GM18505 (cell line): ENCODE results near the gene BAZ1B.
"Not testable (repeated sequence)": the region's sequence is repeated elsewhere in the genome, so short reads cannot be mapped to it uniquely, and the experiment has no call there.

ENCODE experiments used
- ATAC-seq: cut with Tn5 transposase; IDR thresholded peaks from one replicate; pipeline ENCODE4 v1.9.1; 2021; ENCODE audit not compliant: unreplicated experiment
- POLR2A ChIP-seq: IDR thresholded peaks from 4 replicates; pipeline ENCODE4 v1.6.1; 2011; ENCODE audit warnings: borderline replicate concordance; ENCODE audit not compliant: insufficient read depth, insufficient read length; ENCODE audit errors: extremely low read depth

Gene BAZ1B

DNA sequence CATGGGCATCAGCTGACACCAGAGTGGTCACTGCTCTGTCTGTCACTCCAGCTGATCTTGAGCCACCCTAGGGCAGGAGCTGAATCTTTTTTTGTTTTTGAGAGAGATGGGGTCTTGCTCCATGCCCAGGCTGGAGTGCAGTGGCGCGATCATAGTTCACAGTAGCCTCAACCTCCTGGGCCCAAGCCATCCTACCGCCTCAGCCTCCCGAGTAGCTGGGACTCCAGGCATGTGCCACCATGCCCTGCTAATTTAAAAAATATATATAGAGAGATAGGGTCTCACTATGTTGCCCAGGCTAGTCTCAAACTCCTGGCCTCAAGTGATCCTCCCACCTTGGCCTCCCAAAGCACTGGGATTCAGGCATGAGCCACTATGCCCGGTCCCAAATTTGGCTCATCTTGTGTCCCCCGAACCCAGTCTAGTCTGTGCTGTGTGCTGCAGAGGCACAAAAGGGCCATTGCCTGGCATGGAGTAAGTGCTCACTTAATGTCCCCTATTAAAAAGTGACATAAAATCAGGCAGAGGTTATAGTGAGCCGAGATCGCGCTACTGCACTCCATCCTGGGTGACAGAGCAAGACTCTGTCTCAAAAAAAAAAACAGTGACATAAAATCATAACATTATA is 96.6 kb downstream of the BAZ1B start:
- ATAC-seq, result no peak
- no peak for TF ChIP-seq POLR2A

DNA sequence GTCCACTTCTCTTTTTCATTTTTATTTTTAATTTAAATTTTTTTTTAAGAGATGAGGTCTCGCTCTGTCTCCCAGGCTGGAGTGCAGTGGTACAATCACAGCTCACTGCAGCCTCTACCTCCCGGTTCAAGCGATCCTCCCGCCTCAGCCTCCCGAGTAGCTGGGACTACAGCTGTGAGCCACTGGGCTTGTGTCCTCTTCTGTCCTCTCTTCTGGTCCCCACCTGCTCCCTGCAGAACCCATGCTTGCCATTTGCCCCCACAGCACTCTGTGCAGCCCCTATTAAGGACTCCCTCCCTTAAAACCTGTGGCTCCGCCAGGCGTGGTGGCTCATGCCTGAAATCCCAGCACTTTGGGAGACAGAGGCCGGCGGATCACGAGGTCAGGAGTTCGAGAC is 97.6 kb downstream of the BAZ1B start:
- TF ChIP-seq POLR2A, result no peak
- no peak for ATAC-seq

DNA sequence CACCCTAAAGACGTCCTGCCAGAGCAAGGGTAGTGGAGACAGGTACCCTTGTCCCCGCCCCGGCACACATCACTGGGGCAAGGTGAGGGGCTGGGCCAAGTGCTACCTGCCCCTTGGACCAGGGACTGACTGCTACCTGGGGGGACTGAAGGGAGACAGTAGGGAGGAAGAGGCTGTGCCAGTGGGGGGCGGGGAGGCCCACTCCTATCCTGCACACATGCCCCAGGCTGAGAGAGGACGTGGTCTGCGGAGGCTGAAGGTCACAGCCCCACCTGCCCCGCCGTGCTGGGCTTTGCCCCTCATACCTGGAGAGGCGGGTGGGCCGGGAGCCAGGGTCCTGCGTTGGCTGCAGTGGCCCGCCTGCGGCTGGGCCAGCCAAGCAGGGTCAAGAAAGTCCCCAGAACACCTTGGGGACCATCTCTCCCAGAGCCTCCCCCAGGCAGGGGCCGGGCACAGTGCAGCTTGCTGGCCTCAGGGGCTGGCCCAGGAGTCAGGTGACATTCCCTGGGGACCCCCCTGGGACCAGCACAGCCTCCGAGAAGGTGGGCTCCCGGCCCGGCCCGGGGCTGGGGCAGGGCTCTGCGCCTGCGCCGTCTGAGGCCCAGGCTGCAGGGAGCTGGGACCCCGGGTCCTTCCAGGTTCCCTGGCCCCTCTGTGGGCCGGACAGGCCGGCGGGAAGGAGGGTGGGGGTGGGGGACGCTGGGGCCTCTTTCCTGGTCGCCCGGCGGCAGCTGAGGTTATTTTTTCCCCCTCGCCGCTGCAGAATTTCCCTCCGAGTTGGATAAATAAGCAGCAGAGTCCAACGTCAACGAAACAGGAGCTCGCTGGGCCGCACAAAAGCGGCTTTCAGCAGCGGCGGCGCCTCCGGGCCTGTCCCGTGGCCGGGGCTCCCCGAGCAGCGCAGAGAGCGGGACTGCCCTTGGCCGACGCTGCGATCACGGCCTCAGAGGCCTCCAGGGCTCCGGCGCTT is 98.3 kb downstream of the BAZ1B start:
- TF ChIP-seq POLR2A, result no peak
- no peak for ATAC-seq

DNA sequence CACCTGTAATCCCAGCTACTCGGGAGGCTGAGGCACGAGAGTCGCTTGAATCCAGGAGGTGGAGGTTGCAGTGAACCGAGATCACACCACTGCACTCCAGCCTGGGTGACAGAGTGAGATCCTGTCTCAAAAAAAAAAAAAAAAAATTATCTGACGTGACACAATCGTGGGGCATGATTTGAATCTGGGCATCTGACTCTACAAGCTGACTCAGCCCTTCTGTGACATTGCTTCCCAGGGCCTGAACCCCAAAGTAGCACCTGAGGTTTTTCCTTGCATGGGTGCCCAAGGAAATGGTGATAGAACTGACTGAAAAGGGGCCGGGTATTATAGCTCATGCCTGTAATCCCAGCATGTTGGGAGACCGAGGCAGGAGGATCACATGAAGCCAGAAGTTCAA is 101.5 kb downstream of the BAZ1B start:
- not testable (repeated sequence) for ATAC-seq

DNA sequence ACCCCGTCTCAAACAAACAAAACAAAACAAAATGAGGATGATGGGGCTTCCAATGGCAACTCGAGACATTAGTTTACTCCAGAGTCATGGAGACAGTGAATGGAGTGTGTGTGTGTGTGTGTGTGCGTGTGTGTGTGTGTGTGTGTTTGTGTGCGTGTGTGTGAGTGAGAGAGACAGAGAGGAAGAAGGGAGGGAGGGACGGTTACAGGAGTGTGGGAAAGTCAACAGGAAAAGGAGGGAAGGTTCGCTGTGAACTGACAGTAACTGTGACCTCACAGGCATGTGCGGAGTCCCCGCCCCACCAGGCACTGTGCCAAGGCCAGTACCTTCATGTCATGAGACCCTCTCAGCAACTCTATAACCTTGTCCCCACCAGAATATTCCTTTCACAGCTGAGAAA is 102.1 kb downstream of the BAZ1B start:
- not testable (repeated sequence) for ATAC-seq

DNA sequence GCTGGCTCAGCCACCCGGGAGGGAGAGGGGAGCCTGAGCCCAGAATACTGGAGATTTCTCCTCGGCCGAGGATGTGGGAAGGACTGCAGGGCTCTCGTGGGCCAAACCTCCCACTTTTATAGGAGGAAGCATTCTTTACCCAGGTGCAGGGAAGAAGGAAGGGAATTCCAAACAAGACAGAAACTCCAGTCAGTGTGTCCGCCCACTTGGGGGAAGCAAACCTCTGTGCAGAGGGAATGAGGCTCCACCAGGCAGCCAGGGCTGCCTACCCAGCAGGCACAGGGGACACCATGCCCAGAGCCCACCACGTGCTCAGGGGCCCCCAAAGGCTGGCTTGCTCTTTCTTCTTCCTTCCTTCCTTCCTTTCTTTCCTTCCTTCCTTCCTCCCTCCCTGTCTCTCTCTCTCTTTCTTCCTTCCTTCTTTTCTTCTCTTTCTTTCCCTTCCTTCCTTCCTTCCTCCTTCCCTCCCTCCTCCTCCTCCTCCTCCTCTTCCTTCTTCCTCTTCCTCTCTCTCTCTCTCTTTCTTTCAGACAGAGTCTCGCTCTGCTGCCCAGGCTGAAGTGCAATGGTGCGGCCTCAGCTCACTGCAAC is 103.9 kb downstream of the BAZ1B start:
- no peak for TF ChIP-seq POLR2A
- no peak for ATAC-seq

DNA sequence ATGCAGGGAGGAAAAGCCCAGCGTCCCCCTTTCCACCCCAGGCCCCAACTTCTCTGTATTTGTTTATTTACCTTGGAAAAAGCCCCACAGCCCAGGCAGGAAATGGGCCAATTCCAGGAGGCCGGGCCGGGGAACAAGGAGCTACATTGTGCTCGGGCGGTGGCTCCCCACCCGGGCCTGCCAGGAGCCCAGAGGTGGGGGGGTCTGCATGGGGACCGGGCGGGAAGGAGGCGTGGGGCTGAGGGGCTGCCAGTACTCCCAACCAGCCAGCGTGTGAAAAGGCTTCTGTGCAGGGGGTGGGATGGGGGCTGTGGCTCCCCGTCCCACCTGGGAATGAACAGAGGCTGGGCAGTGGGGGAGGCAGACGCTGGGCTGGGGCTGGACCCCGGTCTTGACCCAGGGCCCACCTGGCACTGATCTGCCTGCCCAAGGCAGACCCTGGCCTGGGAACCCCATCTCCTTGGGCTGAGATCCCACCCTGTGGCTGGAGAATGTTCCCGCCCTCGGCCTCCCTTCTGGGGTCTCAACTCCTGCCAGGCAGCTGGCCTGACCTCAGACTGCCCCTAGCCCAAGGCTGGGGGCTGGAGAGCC is 111.5 kb downstream of the BAZ1B start:
- not testable (repeated sequence) for ATAC-seq

DNA sequence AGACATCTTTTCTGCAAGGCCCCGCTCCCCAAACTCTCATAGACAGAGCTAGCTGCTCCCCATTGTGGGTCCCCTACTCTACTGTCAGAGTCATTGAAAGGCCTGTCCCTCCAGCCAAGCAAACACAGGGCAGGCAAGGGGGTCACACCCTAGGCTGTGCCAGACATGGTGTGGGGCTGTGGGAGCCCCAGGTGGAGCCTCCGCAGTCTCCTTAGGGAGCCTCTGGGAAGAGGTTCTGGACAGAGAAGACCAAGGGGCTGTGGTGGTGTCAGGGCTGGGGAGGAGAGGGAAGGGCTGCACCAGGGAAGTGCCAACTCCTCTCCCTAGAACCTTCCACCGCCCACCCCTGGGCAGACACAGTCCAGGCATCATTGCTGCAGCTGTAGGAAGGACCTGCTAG is 117.2 kb downstream of the BAZ1B start:
- ATAC-seq, result not testable (repeated sequence)

DNA sequence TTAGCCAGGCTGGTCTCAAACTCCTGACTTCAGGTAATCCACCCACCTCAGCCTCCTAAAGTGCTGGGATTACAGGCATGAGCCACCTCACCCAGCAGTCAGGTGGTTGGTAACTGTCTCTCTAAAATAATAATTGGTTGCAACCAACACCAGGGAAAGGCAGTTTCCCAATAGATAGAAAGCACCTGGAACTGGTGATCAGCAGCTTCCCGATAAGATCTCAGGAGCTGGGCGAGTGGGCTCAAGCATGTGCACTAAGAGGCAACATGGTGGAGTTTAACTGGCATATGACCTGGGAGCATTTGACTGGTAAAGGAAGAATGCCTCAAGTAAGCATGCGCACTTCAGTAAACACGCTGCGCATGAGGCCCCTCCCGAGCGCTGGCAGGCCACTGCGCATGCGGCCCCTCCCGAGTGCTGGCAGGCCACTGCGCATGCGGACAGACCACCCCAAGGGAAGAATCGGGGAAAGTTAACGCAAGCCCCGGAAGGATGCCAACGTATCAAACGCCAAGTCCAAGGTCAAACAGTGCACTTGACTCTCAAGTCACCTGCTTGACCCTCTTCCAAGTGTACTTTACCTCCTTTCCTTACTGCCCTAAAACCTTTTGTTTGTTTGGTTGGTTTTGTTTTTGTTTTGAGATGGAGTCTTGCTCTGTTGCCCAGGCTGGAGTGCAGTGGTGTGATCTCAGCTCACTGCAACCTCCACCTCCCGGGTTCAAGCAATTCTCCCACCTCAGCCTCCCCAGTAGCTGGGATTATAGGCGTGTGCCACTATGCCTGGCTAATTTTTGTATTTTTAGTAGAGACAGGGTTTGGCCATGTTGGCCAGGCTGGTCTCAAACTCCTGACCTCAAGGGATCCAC is 122.7 kb downstream of the BAZ1B start:
- peak; percentile 60 for TF ChIP-seq POLR2A
- not testable (repeated sequence) for ATAC-seq

DNA sequence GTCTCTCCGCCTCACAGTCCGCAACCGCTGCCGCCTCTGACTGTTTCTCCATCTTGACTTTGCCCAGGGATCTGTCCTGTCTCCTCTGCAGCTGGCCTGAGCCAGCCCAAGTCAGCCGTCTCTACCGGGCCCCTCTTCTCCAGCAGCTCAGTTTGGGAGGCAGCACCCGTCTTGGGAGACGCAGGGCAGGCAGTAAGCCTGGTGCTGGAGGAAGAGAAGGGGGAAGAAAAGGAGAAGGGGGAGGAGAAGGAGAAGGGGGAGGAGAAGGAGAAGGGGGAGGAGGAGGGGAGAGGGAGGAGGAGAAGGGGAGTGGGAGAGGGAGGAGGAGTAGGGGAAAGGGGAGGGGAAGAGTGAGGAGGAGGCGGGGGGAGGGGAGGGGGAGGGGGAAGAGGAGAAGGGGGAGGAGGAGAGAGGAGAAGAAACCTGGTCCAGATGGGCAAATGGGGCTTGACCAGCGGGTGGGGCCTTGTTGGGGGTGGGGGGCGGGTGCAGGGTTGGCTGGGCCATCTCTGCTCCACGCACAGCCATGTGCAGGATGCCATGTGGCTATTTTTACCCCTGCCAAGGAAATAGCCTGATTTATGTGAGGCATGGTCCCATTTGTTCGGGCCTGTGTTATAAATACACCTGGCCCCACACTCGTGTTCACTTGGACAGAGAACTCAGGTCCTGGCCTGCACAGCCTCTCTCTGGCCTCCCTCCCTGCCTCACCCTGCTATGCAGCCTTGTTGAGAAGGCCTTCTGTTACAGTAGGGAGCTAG is 124.4 kb downstream of the BAZ1B start:
- no peak for TF ChIP-seq POLR2A
- ATAC-seq, result no peak

DNA sequence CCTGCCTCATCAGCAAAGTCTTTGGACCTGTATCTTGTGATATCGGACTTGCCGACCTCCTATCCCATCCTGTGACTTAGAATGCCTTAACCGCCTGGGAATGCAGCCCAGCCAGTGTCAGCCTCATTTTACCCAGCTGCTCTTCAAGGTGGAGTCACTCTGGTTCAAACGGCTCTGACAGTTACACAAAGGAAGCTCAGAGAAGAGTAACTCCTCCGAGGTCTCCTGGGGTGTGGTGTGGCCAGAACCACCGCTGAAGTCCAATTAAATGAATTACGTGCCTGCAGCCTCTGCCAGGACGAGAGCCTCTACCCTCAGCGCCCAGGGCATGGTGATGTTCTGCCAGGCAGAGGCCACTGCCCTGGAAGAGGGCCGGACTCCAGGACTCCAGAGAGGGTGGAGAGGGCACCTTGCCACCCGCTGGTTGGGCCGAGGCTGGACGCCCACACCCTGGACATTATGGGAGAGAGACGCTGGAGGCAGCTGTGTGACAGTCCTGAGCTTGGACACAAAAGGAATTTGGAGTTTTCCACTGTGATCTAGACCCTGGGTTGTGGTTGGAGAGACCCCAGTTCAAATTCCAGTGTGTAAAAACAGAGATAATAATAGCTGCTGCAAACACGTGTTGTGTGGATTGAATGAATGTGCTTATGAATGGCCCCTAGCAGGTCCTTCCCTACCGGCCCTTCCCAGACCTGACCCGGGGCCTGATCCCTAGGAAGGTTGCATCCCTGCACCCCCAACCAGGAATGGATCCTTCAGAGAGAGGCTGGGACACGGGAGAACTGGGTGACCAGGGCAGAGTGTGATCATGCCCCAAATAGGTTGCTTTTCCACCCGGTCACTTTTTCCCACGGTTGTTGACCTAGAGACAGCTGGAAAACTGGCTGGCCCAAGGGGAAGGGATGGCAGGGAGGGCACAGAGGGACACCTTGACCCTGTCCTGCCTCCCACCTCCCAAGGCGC is 126.3 kb downstream of the BAZ1B start:
- no peak for ATAC-seq
- no peak for TF ChIP-seq POLR2A

DNA sequence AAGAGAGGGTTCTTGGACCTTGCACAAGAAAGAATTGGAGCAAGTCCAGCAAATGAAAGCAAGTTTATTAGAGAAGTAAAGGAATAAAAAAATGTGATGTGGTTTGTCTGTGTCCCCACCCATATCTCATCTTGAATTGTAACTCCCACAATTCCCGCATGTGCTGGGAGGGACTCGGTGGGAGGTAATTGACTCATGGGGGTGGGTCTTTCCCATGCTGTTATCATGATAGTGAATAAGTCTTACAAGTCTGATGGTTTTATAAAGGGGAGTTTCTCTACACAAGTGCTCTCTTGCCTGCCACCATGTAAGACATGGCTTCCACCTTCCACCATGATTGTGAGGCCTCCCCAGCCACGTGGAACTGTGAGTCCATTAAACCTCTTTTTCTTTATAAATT is 127.7 kb downstream of the BAZ1B start:
- TF ChIP-seq POLR2A, result no peak
- ATAC-seq, result no peak

DNA sequence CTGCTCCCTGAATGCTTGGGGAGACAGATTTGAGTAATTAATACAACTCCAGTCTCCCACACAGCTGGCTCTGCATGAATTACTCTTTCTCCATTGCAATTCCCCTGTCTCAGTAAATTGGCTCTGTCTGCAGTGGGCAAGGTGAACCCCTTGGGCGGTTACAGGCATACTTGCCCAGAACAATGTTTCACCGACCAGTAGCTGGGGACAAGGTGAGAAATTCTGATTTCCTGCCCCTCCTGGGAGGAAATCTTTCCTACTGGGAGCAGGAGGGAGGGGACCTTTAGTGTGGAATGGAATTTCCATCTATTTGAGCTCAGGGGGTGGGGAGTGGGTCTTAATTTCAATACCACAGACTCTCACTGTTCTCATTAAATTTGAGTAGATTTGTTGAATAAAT is 130.7 kb downstream of the BAZ1B start:
- no peak for ATAC-seq

More for the DNA sequence above, 130.7 kb downstream of the BAZ1B start:
- TF ChIP-seq POLR2A, result no peak
